ENCODE measurements around the gene HPSE. TPM values are rescaled to one million over a fixed set of nuclear protein-coding genes. Genes with fewer than 3 reads are reported as not detected.

HPSE gene
- total and polyA plus RNA-seq, 4 donors, result 1.9 to 8.3 (median 5.5) TPM

- Histone ChIP-seq H3K4me3 (no peak overlapping the region), H3K9me3 (ENCODE audit: control insufficient read depth in 4 of 4, insufficient read depth in 3 of 4, low read length in 3 of 4) (no peaks in the 10 kb centered on the region), H3K36me3 (ENCODE audit: control insufficient read depth in 4 of 4, insufficient read depth in 4 of 4, low read length in 4 of 4) (peaks cover 9 to 26% (median 18%) of the 10 kb centered on the region in 4 donors), H3K4me1 (ENCODE audit: control insufficient read depth in 5 of 5, insufficient read depth in 5 of 5, low read length in 5 of 5) (no peaks in the 10 kb centered on the region), H3K27me3 (ENCODE audit: control insufficient read depth in 3 of 3, insufficient read depth in 3 of 3, low read length in 2 of 3) (no peaks in the 10 kb centered on the region), H3K9ac (ENCODE audit: insufficient read depth in 1 of 2, low read length in 2 of 2) (no peak overlapping the region), H3K27ac (ENCODE audit: low read depth in 1 of 2, low read length in 1 of 2) (no peak overlapping the region)
- ATAC-seq (ENCODE audit: insufficient read depth, low FRiP score) (peak; percentile 74), DNase-seq (no peak)
- TF ChIP-seq CTCF (IDR thresholded peaks at IDR 0.05; ENCODE audit: control extremely low read depth, extremely low read depth), result no peak
- 47 to 73% methylated on average over 7 of the region's 7 CpGs for WGBS, 2 donors
Measured at GRCh38 chr4:83267121-83267829, 67.4 kb downstream of the HPSE start.

GRCh38 chr4:83266689-83267088 is 68.0 kb downstream of the HPSE start:
- no peaks in the 10 kb centered on the region for H3K27me3 ChIP-seq (ENCODE audit: control insufficient read depth in 3 of 3, insufficient read depth in 3 of 3, low read length in 2 of 3)
- no peak for DNase-seq
- 40 to 64% methylated on average over 1 of the region's 1 CpG for WGBS, 2 donors
- TF ChIP-seq CTCF (IDR thresholded peaks at IDR 0.05; ENCODE audit: control extremely low read depth, extremely low read depth), result no peak
- H3K36me3 ChIP-seq (ENCODE audit: control insufficient read depth in 4 of 4, insufficient read depth in 4 of 4, low read length in 4 of 4), result peaks cover 9 to 26% (median 16%) of the 10 kb centered on the region in 4 donors
- no peak overlapping the region for H3K9ac ChIP-seq (ENCODE audit: insufficient read depth in 1 of 2, low read length in 2 of 2)
- H3K27ac ChIP-seq (ENCODE audit: low read depth in 1 of 2, low read length in 1 of 2), result no peak overlapping the region
- peaks cover 0 to under 1% (median 0%) of the 10 kb centered on the region in 4 donors for H3K9me3 ChIP-seq (ENCODE audit: control insufficient read depth in 4 of 4, insufficient read depth in 3 of 4, low read length in 3 of 4)
- no peak for ATAC-seq (ENCODE audit: insufficient read depth, low FRiP score)
- H3K4me3 ChIP-seq, result no peak overlapping the region
- H3K4me1 ChIP-seq (ENCODE audit: control insufficient read depth in 5 of 5, insufficient read depth in 5 of 5, low read length in 5 of 5), result no peaks in the 10 kb centered on the region

- Histone ChIP-seq H3K36me3 (ENCODE audit: control insufficient read depth in 4 of 4, insufficient read depth in 4 of 4, low read length in 4 of 4) (peaks cover 5 to 18% (median 11%) of the 10 kb centered on the region in 4 donors), H3K27me3 (ENCODE audit: control insufficient read depth in 3 of 3, insufficient read depth in 3 of 3, low read length in 2 of 3) (no peaks in the 10 kb centered on the region), H3K4me1 (ENCODE audit: control insufficient read depth in 5 of 5, insufficient read depth in 5 of 5, low read length in 5 of 5) (no peaks in the 10 kb centered on the region), H3K9ac (ENCODE audit: insufficient read depth in 1 of 2, low read length in 2 of 2) (no peak overlapping the region), H3K27ac (ENCODE audit: low read depth in 1 of 2, low read length in 1 of 2) (no peak overlapping the region), H3K9me3 (ENCODE audit: control insufficient read depth in 4 of 4, insufficient read depth in 3 of 4, low read length in 3 of 4) (peaks cover 0 to 1% (median 0%) of the 10 kb centered on the region in 4 donors), H3K4me3 (no peak overlapping the region)
- no peak for TF ChIP-seq CTCF (IDR thresholded peaks at IDR 0.05; ENCODE audit: control extremely low read depth, extremely low read depth)
- WGBS, 2 donors, result 76 to 96% methylated on average over 1 of the region's 1 CpG
- no peak for ATAC-seq (ENCODE audit: insufficient read depth, low FRiP score)
- no peak for DNase-seq
Measured at GRCh38 chr4:83263106-83263505, 71.5 kb downstream of the HPSE start.

All from lung (tissue), 12 donors.